ENCODE results near the gene NPHP4.

The NPHP4 gene

GRCh38 chr1:5935026-5935425 lies 57.2 kb downstream of the NPHP4 start:
- TF ChIP-seq ZNF70 (CRISPR knock-in tag; IDR thresholded peaks at IDR 0.05) (no peak), CSRNP3 (CRISPR knock-in tag; IDR thresholded peaks at IDR 0.05) (no peak), ISL1 (CRISPR knock-in tag; IDR thresholded peaks at IDR 0.05) (no peak), ZNF565 (CRISPR knock-in tag; conservative IDR thresholded peaks at IDR 0.05; ENCODE audit: low read depth) (no peak), GLIS3 (CRISPR knock-in tag; IDR thresholded peaks at IDR 0.05) (no peak), ESRRG (CRISPR knock-in tag; IDR thresholded peaks at IDR 0.05) (no peak), CREB5 (CRISPR knock-in tag; IDR thresholded peaks at IDR 0.05; ENCODE audit: low read depth) (no peak), ZFP30 (CRISPR knock-in tag; IDR thresholded peaks at IDR 0.05) (no peak), BACH2 (CRISPR knock-in tag; IDR thresholded peaks at IDR 0.05; ENCODE audit: borderline replicate concordance) (no peak)
- TF ChIP-seq, protein P1, sequence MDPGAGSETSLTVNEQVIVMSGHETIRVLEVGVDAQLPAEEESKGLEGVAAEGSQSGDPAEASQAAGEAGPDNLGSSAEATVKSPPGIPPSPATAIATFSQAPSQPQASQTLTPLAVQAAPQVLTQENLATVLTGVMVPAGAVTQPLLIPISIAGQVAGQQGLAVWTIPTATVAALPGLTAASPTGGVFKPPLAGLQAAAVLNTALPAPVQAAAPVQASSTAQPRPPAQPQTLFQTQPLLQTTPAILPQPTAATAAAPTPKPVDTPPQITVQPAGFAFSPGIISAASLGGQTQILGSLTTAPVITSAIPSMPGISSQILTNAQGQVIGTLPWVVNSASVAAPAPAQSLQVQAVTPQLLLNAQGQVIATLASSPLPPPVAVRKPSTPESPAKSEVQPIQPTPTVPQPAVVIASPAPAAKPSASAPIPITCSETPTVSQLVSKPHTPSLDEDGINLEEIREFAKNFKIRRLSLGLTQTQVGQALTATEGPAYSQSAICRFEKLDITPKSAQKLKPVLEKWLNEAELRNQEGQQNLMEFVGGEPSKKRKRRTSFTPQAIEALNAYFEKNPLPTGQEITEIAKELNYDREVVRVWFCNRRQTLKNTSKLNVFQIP (CRISPR knock-in tag; IDR thresholded peaks at IDR 0.05; ENCODE audit: borderline replicate concordance, low read depth) = no peak
- no peak for ATAC-seq

DNA sequence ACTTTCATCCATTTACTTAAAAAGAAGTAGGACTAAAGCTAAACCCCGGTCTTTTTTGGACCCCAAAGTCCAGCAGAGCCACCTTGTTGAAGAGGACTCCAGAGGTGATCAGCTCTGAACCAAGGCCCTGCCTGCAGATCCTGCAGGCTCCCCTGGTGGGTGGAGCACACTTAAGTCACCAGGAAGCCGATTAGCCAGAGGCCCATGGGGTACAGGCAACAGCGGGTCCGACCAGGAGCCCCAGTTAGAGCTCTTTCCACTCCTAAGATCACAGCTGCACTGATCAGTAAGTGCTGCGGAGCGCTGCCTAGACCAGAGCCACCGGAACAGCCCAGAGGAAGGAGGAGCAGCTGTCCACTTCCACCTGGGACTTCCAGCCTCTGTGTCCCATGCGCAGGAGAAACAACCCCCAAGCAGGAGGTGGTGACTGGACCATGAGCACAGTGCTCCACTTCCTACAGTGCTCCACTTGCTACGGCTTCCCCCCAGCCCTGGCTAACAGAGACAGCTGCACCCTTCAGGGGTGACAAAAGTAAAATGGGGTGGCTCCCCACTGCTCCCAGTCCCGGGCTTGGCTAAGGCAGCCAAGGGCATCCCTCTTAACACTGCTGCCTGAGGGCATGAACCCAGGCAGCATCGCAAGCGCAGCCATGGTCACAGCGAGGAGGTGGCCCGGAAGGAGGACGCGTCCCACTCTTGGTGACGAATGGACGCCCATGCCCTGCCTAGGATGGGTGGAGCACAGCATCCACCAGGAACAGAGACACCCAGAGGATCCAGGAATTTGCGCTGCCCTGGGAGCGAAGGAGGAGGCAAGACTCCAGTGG lies 58.0 kb downstream of the NPHP4 start:
- no peak for ATAC-seq
- TF ChIP-seq ZNF565 (CRISPR knock-in tag; conservative IDR thresholded peaks at IDR 0.05; ENCODE audit: low read depth) = no peak
- TF ChIP-seq BACH2 (CRISPR knock-in tag; IDR thresholded peaks at IDR 0.05; ENCODE audit: borderline replicate concordance) = no peak
- no peak for TF ChIP-seq ZNF70 (CRISPR knock-in tag; IDR thresholded peaks at IDR 0.05)
- TF ChIP-seq TCF4 (CRISPR knock-in tag; IDR thresholded peaks at IDR 0.05; ENCODE audit: borderline replicate concordance) = no peak
- no peak for TF ChIP-seq ISL1 (CRISPR knock-in tag; IDR thresholded peaks at IDR 0.05)
- TF ChIP-seq ESRRG (CRISPR knock-in tag; IDR thresholded peaks at IDR 0.05) = no peak
- TF ChIP-seq CSDC2 (CRISPR knock-in tag; IDR thresholded peaks at IDR 0.05) = no peak
- TF ChIP-seq CREB5 (CRISPR knock-in tag; IDR thresholded peaks at IDR 0.05; ENCODE audit: low read depth) = no peak
- no peak for TF ChIP-seq SNAI2 (CRISPR knock-in tag; IDR thresholded peaks at IDR 0.05)
- no peak for TF ChIP-seq ZFP30 (CRISPR knock-in tag; IDR thresholded peaks at IDR 0.05)
- TF ChIP-seq, protein P2, sequence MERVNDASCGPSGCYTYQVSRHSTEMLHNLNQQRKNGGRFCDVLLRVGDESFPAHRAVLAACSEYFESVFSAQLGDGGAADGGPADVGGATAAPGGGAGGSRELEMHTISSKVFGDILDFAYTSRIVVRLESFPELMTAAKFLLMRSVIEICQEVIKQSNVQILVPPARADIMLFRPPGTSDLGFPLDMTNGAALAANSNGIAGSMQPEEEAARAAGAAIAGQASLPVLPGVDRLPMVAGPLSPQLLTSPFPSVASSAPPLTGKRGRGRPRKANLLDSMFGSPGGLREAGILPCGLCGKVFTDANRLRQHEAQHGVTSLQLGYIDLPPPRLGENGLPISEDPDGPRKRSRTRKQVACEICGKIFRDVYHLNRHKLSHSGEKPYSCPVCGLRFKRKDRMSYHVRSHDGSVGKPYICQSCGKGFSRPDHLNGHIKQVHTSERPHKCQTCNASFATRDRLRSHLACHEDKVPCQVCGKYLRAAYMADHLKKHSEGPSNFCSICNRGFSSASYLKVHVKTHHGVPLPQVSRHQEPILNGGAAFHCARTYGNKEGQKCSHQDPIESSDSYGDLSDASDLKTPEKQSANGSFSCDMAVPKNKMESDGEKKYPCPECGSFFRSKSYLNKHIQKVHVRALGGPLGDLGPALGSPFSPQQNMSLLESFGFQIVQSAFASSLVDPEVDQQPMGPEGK (CRISPR knock-in tag; IDR thresholded peaks at IDR 0.05; ENCODE audit: borderline replicate concordance) = no peak
- no peak for TF ChIP-seq CSRNP3 (CRISPR knock-in tag; IDR thresholded peaks at IDR 0.05)
- TF ChIP-seq GLIS3 (CRISPR knock-in tag; IDR thresholded peaks at IDR 0.05) = no peak

DNA sequence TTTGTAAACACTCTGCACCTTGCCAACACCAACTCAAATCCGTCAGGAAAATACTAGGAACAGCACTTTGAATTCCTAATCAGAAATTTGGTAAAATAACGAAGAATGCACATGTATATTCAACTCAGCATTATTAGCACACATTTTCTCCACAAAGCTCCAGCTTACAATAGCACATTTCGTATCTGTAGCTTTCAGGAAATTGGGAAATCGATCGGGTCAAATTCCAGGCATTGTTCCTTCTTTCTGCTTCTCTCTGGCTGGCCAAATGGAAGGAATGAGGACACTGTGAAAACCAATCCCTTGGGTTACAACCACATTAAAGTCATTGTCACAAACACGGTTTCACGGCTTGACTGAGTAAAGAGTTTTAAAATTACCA lies 58.6 kb downstream of the NPHP4 start:
- ATAC-seq = no peak
- TF ChIP-seq BACH2 (CRISPR knock-in tag; IDR thresholded peaks at IDR 0.05; ENCODE audit: borderline replicate concordance) = no peak
- TF ChIP-seq ZNF565 (CRISPR knock-in tag; conservative IDR thresholded peaks at IDR 0.05; ENCODE audit: low read depth) = no peak
- TF ChIP-seq ZFP3 (CRISPR knock-in tag; IDR thresholded peaks at IDR 0.05) = no peak
- TF ChIP-seq ESRRG (CRISPR knock-in tag; IDR thresholded peaks at IDR 0.05) = no peak
- no peak for TF ChIP-seq ARNTL (CRISPR knock-in tag; IDR thresholded peaks at IDR 0.05; ENCODE audit: borderline replicate concordance, low read depth)
- TF ChIP-seq TOX (CRISPR knock-in tag; IDR thresholded peaks at IDR 0.05; ENCODE audit: borderline replicate concordance) = no peak
- TF ChIP-seq, protein P1 (CRISPR knock-in tag; IDR thresholded peaks at IDR 0.05; ENCODE audit: borderline replicate concordance, low read depth) = no peak
- TF ChIP-seq GLIS3 (CRISPR knock-in tag; IDR thresholded peaks at IDR 0.05) = no peak
- no peak for TF ChIP-seq ZC3H10 (CRISPR knock-in tag; IDR thresholded peaks at IDR 0.05)
- TF ChIP-seq ZNF70 (CRISPR knock-in tag; IDR thresholded peaks at IDR 0.05) = no peak
- TF ChIP-seq RARB (CRISPR knock-in tag; IDR thresholded peaks at IDR 0.05) = no peak
- TF ChIP-seq, protein P2 (CRISPR knock-in tag; IDR thresholded peaks at IDR 0.05; ENCODE audit: borderline replicate concordance) = no peak
- no peak for TF ChIP-seq ZFP30 (CRISPR knock-in tag; IDR thresholded peaks at IDR 0.05)
